ENCODE results near the gene TCL1B. TPM values are rescaled to one million over a fixed set of nuclear protein-coding genes. Genes with fewer than 3 reads are reported as not detected.

The TCL1B gene
- total RNA-seq, 3 donors from 2014 or later = not detected

DNA sequence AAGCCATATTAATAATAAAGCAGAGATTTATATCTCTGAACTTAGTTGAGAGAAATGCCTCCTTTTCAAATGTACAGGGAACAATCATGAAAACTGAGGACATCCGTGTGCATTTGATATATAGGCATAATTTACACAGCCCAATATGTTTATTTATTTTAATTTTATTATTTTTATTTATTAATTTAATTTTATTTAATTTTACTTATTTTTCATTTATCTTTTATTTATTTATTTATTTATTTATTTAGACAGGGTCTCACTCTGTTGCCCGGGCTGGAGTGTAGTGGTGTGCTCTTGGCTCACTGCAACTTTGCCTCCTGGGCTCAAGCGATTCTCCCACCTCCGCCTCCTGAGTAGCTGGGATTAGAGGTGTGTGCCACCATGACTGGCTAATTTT, 19.3 kb downstream of the TCL1B start:
- Histone ChIP-seq H3K27ac (no peak overlapping the region), H3K4me3 (no peak overlapping the region), H3K9me3 (no peaks in the 10 kb centered on the region), H3K4me1 (no peaks in the 10 kb centered on the region), H3K27me3 (peaks cover 0 to 11% of the 10 kb centered on the region in 2 donors), H3K36me3 (no peaks in the 10 kb centered on the region)
- intact Hi-C loops (cut with DNase I; ENCODE audit: low total_unique reads) = no loop called here
- DNase-seq (ENCODE audit: low spot score in 2 of 2) = no peak
- no peak for TF ChIP-seq POLR2AphosphoS5 (IDR thresholded peaks at IDR 0.05)
- TF ChIP-seq POLR2A (IDR thresholded peaks at IDR 0.05) = no peak

GRCh38 chr14:95707327-95707726, 21.1 kb downstream of the TCL1B start:
- Histone ChIP-seq H3K27me3 (peaks cover 0 to 13% of the 10 kb centered on the region in 2 donors), H3K4me1 (no peaks in the 10 kb centered on the region), H3K9me3 (no peaks in the 10 kb centered on the region), H3K4me3 (no peak overlapping the region), H3K27ac (no peak overlapping the region), H3K36me3 (no peaks in the 10 kb centered on the region)
- TF ChIP-seq, protein P1, sequence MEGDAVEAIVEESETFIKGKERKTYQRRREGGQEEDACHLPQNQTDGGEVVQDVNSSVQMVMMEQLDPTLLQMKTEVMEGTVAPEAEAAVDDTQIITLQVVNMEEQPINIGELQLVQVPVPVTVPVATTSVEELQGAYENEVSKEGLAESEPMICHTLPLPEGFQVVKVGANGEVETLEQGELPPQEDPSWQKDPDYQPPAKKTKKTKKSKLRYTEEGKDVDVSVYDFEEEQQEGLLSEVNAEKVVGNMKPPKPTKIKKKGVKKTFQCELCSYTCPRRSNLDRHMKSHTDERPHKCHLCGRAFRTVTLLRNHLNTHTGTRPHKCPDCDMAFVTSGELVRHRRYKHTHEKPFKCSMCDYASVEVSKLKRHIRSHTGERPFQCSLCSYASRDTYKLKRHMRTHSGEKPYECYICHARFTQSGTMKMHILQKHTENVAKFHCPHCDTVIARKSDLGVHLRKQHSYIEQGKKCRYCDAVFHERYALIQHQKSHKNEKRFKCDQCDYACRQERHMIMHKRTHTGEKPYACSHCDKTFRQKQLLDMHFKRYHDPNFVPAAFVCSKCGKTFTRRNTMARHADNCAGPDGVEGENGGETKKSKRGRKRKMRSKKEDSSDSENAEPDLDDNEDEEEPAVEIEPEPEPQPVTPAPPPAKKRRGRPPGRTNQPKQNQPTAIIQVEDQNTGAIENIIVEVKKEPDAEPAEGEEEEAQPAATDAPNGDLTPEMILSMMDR (IDR thresholded peaks at IDR 0.05) = no peak
- TF ChIP-seq POLR2AphosphoS5 (IDR thresholded peaks at IDR 0.05) (no peak), POLR2A (IDR thresholded peaks at IDR 0.05) (no peak)
- intact Hi-C loops (cut with DNase I; ENCODE audit: low total_unique reads) = no loop called here
- no peak for DNase-seq (ENCODE audit: low spot score in 2 of 2)

DNA sequence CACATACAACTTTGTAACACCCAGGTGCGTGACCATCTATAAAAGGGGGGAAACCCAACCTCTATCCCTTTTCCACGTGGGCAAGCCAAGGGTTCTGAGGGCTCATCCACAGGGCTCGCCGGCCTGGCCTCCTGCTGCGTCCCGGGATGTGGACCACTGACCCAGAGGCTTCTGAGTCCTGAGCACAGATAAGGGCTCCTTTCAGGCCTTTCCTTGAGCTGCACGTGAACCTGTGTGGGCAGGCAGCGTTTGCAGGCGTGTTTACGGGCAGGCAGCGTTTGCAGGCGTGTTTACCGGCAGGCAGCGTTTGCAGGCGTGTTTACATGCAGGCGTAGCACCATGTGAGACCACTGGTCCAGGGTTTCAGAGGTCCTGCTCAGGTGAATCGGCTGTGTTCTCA, 23.9 kb downstream of the TCL1B start:
- TF ChIP-seq POLR2A (IDR thresholded peaks at IDR 0.05) (no peak), POLR2AphosphoS5 (IDR thresholded peaks at IDR 0.05) (no peak)
- TF ChIP-seq, protein P1 (IDR thresholded peaks at IDR 0.05) = no peak
- intact Hi-C loops (cut with DNase I; ENCODE audit: low total_unique reads) = no loop called here

DNA sequence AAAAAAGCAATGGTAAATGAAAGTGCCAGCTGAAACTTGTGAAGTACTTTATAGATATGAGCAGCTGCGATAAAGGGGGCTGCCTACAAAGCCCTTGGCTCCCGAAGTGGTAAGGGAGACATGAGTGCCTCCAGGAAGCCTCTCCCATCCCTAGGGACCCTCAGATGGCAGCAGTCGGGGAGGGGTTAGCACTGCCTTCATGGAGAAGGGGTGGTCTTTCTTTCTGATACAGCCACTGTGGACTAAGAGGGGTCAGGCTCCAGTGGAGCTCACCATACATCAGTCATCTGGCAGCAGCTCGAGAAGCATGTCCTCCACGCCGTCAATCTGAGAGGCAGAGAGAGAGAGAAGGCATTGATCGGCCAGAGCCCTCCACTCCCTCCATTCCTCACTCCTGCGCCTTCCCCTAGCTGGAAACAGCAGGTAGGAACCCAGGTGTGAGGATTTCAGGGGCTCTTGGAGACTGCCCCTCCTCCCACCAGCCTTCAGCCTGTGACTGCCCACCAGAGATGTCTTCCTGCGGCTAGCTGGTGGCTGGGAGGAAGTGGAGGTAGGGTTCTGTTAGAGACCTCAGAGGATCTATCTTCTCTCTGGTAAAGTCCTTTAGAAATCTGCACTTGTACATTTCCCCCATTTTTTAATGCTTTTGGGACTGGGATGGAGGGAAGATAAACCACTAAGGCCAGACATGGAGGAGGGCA, 25.4 kb downstream of the TCL1B start:
- TF ChIP-seq POLR2A (IDR thresholded peaks at IDR 0.05) (no peak), POLR2AphosphoS5 (IDR thresholded peaks at IDR 0.05) (no peak)
- TF ChIP-seq, protein P1 (IDR thresholded peaks at IDR 0.05) = no peak
- H3K9me3 ChIP-seq = no peaks in the 10 kb centered on the region
- H3K36me3 ChIP-seq = no peaks in the 10 kb centered on the region
- H3K4me3 ChIP-seq = no peak overlapping the region
- intact Hi-C loops (cut with DNase I; ENCODE audit: low total_unique reads) = no loop called here
- no peak for DNase-seq (ENCODE audit: low spot score in 2 of 2)
- no peaks in the 10 kb centered on the region for H3K4me1 ChIP-seq
- peaks cover 0 to 22% of the 10 kb centered on the region in 2 donors for H3K27me3 ChIP-seq
- H3K27ac ChIP-seq = no peak overlapping the region

More for the DNA sequence above, 23.9 kb downstream of the TCL1B start:
- Histone ChIP-seq H3K27ac (no peak overlapping the region), H3K4me1 (no peaks in the 10 kb centered on the region), H3K4me3 (no peak overlapping the region), H3K9me3 (no peaks in the 10 kb centered on the region), H3K36me3 (no peaks in the 10 kb centered on the region), H3K27me3 (peaks cover 0 to 22% of the 10 kb centered on the region in 2 donors)
- no peak for DNase-seq (ENCODE audit: low spot score in 2 of 2)

- H3K4me3 ChIP-seq = no peak overlapping the region
- H3K36me3 ChIP-seq = no peaks in the 10 kb centered on the region
- no peak for TF ChIP-seq POLR2A (IDR thresholded peaks at IDR 0.05)
- no peak for TF ChIP-seq POLR2AphosphoS5 (IDR thresholded peaks at IDR 0.05)
- TF ChIP-seq, protein P1 (IDR thresholded peaks at IDR 0.05) = no peak
- intact Hi-C loops (cut with DNase I; ENCODE audit: low total_unique reads) = no loop called here
- peaks cover 0 to 22% of the 10 kb centered on the region in 2 donors for H3K27me3 ChIP-seq
- H3K27ac ChIP-seq = no peak overlapping the region
- H3K9me3 ChIP-seq = no peaks in the 10 kb centered on the region
- no peaks in the 10 kb centered on the region for H3K4me1 ChIP-seq
- no peak for DNase-seq (ENCODE audit: low spot score in 2 of 2)
Measured at GRCh38 chr14:95712398-95712797, 26.2 kb downstream of the TCL1B start.

Measured in breast epithelium (tissue), 4 donors.